Adipose tissue (tissue), 3 donors: ENCODE measurements around the gene CHD1L. TPM values are rescaled to one million over a fixed set of nuclear protein-coding genes. Genes with fewer than 3 reads are reported as not detected.
"Not testable (repeated sequence)": the region's sequence is repeated elsewhere in the genome, so short reads cannot be mapped to it uniquely, and the experiment has no call there.

Experiments used
- H3K27ac ChIP-seq: one replicate; pipeline ENCODE4 v1.5.1; 2013; ENCODE audit warnings: low read depth, low read length
- WGBS, 3 donors: extraction: QIAGEN DNeasy Blood & Tissue Kit; methylation state at CpG; one replicate each; pipeline ENCODE4 v1.1.7; 2013; 5-methylcytosine and 5-hydroxymethylcytosine counted together
- polyA plus RNA-seq, 3 donors: library from polyadenylated mRNA; stranded (reverse); fragments of 200-250 nt; gene quantifications; one replicate each; pipeline ENCODE4 v1.2.3, GENCODE V29; 2013
- donor health status: healthy with polysubstance abuse.
- donor health status: Bipolar disorder and iron deficiency.
- donor health status: healthy.

CHD1L gene
- polyA plus RNA-seq, 3 donors: 6.5 to 17.1 (median 15.0) TPM

DNA sequence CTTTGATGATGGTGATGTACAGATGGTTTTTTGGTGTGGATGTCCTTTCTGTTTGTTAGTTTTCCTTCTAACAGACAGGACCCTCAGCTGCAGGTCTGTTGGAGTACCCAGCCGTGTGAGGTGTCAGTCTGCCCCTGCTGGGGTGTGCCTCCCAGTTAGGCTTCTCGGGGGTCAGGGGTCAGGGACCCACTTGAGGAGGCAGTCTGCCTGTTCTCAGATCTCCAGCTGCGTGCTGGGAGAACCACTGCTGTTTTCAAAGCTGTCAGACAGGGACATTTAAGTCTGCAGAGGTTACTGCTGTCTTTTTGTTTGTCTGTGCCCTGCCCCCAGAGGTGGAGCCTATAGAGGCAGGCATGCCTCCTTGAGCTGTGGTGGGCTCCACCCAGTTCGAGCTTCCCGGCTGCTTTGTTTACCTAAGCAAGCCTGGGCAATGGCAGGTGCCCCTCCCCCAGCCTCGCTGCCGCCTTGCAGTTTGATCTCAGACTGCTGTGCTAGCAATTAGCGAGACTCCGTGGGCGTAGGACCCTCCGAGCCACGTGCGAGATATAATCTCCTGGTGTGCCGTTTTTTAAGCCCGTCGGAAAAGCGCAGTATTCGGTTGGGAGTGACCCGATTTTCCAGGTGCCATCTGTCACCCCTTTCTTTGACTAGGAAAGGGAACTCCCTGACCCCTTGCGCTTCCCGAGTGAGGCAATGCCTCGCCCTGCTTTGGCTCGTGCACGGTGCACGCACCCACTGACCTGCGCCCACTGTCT lies 84.6 kb downstream of the CHD1L start:
- 63 to 72% (median 64%) methylated on average over 19 to 23 of the region's 26 CpGs for WGBS, 3 donors
- not testable (repeated sequence) for H3K27ac ChIP-seq

DNA sequence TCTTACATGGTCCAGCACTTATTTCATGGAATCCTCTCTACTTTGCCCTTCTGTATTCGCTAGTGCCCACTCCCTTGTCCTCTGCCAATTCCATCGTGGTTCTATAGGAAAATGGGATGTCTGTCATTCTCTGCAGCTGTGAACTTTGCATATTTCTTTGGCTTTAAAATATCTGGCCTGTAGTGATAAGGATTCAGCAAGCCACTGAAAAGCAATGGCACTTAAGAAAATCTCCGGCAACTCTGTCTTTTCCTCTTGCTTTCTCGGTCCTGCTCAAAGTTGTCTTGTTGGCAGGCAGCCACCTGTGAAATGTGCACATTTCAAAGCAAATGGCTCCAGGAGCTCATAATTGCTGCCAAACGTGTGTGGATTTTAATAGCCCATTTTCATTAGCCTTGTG lies 91.8 kb downstream of the CHD1L start:
- H3K27ac ChIP-seq: no peak overlapping the region
- WGBS, 3 donors: 41 to 51% (median 42%) methylated on average over 5 of the region's 5 CpGs

DNA sequence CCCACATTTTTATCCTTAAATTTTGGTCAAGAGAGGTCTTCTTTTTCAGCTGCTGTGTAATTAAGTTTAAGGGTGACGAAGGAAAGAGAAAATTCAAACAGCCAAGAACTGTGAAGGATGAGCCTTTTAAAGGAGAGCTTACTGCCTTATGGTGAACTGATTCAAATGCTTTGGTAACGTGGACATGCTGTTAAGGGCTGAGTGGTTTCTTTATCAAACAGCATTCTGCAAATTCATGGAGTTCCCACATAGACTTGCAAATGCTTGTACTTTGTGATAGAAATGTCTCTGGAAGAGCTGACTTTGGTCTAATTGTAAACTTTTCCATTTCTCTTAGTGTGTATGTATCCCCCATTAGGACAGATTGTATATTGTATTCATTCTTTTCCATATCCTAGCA lies 93.8 kb downstream of the CHD1L start:
- H3K27ac ChIP-seq: no peak overlapping the region
- 71 to 73% (median 73%) methylated on average over 2 of the region's 2 CpGs for WGBS, 3 donors

DNA sequence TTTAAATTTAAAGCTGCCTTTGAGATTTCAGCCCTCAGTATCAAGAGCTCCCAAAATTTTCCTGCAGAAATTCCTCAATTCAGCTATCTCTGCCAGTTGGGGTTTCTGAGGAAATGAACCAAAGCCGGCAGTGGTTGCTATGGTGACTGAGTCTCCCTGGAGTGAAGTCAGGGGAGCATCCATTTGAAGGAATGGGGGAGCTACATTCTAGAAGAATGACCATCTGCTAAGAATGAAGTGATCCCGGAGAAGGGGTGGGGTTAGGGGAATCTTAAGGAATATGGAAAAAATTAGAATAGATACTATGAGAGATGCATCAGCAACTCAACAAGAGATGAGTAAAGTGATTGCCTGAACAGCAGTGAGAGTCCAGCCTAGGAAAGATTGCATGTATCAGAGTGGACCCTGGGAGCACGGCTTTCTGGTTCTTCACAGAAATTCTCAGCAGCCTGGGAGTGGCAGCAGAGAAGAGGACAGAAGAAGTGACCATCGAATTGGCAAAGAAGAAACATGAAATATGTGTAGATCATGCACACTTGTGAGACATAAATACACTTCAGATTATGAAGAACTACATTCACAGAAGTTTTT lies 94.7 kb downstream of the CHD1L start:
- H3K27ac ChIP-seq: no peak overlapping the region
- WGBS, 3 donors: 37 to 43% (median 39%) methylated on average over 4 of the region's 4 CpGs

DNA sequence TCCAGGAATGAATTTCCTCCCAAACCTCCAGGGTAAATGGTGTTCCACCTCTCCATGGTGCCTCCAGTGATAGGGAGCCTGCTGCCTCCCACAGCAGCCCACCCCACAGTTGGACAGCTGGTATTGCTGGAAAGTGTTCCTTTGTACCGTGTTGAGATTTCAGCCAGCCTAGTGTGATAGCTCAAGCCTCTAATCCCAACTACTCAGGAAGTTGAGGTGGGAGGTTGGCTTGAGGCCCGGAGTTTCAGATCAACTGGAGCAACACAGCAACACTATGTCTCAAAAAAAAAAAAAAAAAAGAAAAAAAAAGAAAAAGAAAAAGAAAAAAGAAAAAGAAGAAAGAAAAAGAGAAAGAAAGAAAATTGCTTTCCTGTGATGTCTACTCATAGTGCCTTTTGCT lies 96.1 kb downstream of the CHD1L start:
- 43 to 77% (median 57%) methylated on average over 2 of the region's 2 CpGs for WGBS, 3 donors
- H3K27ac ChIP-seq: no peak overlapping the region

DNA sequence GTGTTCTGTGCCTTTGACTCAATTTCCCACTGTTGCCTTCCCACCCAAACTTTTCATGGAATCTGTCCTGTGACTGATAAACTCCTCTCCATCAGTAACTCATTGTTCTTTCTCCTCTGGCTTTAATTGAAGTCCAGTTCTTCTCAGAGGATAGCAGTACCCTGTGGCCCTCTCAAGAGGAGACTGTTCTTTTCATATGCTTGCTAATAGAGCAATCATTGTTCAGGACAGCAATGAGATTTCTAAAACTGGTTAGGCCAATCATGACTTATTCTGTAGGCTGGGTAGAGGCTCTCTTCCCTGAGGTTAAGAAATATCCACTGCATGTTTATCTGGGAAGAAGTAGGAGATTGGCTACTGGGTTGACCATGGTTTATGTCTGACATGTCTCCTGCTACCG lies 98.8 kb downstream of the CHD1L start:
- WGBS, 3 donors: 85 to 91% (median 88%) methylated on average over 1 of the region's 1 CpG
- no peak overlapping the region for H3K27ac ChIP-seq

Other genes with a start within 250 kb of the CHD1L start
- 10 to 100 TPM in 1 of 3 donors, 1 to 10 TPM in 2; 5.5 to 12.1 (median 6.7) TPM for gene PRKAB2, start 70.2 kb upstream of the CHD1L start, polyA plus RNA-seq
- gene FMO5, start 17.3 kb upstream of the CHD1L start, polyA plus RNA-seq: 1 to 10 TPM; 5.3 to 8.2 (median 7.6) TPM